ENCODE data around the gene IL26.
"Not testable (repeated sequence)": the region's sequence is repeated elsewhere in the genome, so short reads cannot be mapped to it uniquely, and the experiment has no call there.

Gene IL26

DNA sequence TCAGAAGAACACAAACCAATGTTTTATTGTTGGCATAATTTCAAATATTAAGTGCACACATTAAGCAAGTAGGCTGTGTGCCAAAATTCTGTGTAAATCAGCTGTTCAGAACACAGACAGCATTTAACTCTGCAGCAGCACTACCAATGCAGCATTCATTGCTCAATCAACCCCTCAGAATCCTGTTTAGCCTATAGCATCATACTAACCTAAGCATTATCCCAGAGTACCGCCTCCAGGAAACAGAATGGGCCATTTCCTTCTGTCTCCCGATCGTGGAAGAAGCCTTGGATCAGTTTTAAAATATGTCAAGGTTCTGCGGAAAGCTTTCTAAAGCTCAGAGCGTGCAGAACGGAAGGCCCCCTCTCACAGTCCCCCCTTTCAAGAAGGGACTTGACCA is 3.3 kb downstream of the IL26 start:
- TF ChIP-seq, protein P1, sequence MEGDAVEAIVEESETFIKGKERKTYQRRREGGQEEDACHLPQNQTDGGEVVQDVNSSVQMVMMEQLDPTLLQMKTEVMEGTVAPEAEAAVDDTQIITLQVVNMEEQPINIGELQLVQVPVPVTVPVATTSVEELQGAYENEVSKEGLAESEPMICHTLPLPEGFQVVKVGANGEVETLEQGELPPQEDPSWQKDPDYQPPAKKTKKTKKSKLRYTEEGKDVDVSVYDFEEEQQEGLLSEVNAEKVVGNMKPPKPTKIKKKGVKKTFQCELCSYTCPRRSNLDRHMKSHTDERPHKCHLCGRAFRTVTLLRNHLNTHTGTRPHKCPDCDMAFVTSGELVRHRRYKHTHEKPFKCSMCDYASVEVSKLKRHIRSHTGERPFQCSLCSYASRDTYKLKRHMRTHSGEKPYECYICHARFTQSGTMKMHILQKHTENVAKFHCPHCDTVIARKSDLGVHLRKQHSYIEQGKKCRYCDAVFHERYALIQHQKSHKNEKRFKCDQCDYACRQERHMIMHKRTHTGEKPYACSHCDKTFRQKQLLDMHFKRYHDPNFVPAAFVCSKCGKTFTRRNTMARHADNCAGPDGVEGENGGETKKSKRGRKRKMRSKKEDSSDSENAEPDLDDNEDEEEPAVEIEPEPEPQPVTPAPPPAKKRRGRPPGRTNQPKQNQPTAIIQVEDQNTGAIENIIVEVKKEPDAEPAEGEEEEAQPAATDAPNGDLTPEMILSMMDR (conservative IDR thresholded peaks at IDR 0.05) = no peak

DNA sequence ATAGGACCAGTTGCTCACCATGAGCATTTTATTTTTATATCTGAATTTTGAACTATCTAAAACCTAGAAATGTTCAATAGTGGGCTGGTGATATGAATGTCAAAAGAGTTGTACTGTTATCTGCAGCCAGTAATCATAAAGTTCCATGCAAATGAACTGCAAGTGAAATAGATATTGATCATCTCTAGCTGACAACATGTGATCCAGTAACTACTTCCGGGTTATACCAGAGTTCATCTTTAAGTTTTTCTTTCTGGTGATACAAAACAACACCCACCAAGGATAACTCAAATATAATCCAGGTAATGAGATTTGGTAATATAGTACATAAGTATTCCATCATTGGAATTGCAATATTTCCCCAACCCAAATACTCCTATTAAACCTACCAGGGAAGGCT is 4.1 kb downstream of the IL26 start:
- TF ChIP-seq, protein P1 (conservative IDR thresholded peaks at IDR 0.05) = no peak
- no peak overlapping the region for H3K27ac ChIP-seq

More for the DNA sequence above, 3.3 kb downstream of the IL26 start:
- H3K27ac ChIP-seq = no peak overlapping the region

DNA sequence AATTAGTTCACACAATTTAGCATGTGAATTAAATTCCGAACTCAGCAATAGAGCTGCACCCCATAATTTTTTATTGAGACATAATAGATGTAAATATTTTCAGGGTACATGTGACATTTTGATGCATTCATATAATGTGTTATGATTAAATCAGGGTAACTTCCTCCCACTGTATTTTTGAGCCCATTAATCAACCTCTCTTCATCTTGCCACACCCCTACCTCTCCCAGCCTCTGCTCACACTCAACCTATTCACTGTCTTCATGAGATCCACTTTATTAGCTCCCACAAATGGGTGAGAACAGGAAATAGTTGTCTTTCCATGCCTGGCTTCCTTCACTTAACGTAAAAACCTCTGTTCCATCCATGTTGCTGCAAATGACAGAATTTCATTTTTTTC is 14.7 kb downstream of the IL26 start:
- TF ChIP-seq, protein P1 (conservative IDR thresholded peaks at IDR 0.05) = no peak
- no peak overlapping the region for H3K27ac ChIP-seq

DNA sequence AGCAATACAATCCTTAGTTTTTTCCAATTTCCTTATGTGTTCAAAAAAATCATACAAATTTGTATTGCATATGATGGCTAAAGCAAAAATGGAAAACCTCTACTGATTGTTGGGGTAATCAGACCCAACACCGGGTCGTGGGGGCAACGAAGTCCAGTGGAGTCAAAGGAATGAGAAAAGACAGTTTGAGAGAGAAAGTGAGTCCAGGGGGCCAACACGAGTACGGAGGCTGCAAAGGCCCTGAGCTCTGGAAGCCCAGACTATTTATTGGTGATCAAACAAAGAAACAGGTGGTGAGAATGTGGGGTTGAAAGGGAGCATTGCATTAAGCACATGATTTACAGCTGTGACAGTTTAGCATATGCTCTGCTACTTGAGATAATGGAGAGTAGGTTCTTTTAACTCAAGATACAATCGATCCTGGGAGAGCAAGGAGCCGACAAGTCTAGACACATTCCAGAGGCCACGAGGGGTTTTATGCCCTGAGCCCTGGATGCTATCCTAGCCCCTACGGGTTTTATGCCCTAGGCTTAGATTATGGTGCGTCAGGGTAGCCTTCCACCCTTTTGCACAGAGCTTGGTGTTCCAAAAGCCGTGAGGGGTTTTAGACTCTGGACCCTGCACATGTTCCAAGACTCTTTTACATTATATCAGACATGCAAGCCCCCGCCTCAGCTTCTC is 16.4 kb downstream of the IL26 start:
- not testable (repeated sequence) for H3K27ac ChIP-seq

DNA sequence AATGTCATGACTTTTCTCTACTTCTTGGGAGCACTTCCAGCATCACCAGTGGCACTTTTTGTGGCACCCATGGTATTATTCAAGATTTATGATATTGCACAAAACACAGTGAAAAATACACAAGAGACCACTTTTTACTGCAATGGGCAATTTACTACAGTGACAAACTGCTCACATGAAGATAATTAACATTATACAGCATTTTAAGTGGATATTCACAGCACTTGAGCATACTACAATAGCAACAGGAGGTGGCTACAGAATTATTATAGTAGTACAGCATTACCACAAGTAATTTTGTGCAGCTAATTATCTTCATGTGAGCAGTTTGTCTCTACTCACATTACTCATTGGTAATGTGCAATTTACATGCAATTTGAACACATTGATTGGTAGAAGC is 18.3 kb downstream of the IL26 start:
- H3K27ac ChIP-seq = no peak overlapping the region
- TF ChIP-seq, protein P1 (conservative IDR thresholded peaks at IDR 0.05) = no peak

DNA sequence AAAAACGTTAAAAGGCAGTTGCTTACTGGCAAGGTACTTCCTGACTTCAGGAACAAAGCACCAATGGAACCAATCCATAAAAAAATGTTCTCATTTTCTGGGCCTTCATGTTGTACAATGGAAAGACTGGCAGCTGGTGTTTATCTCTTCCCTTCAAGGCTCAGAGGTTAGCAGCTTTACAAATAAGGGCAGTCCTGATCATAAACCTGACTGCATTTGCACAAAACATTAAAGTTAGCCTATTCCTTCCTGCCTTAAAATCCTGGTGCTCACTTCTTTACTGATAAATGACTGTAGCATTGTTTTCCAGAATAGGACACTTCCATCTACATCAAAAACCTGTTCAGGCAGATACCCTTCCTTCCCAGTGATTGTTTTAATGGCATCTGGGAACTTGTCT is 19.2 kb downstream of the IL26 start:
- TF ChIP-seq, protein P1 (conservative IDR thresholded peaks at IDR 0.05) = no peak
- H3K27ac ChIP-seq = no peak overlapping the region

DNA sequence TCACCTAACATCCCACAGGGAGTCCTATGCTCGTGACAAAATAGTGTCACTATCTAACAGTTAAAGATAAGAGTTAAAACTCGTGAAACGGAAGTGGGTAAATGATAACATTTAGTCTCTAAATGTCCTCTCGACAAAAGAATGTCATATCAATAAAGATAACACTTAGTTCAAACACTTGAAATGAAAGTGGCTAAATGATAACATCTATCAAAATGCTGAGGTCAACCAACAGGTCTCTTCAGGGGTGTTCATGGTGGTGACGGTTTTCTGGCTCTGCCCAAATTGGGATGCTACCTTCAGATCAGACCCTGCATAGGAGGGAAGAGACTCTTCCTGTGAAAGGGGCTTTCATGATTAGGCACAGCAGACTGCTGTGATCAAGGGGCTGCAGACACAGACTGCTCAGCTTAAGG is 22.1 kb downstream of the IL26 start:
- TF ChIP-seq, protein P1 (conservative IDR thresholded peaks at IDR 0.05) = no peak

DNA sequence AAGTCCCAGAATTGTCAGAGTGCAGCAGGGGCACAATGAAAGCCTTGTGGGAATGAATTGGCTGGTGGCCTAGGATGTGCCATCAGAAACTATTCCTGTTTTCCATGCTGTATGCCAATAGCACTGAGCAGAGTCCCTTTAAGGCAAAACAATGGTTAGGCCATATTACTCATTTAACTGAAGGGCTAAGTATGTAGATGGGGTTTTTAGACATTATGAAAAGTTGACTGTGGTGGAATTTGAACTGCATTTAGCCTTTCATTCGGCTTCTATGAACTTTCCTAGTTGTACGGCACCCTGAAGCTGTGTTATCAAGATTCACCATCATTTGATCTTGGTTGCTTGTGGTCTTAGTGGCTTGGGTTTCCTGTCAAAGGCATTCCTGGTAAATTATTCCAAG is 24.8 kb downstream of the IL26 start:
- TF ChIP-seq, protein P1 (conservative IDR thresholded peaks at IDR 0.05) = no peak
- H3K27ac ChIP-seq = no peak overlapping the region

More for the DNA sequence above, 22.1 kb downstream of the IL26 start:
- no peak overlapping the region for H3K27ac ChIP-seq

Data from VCaP (cell line).